GM18511 (cell line): Measurements from ENCODE around the gene MGA.
"Not testable (repeated sequence)": the region's sequence is repeated elsewhere in the genome, so short reads cannot be mapped to it uniquely, and the experiment has no call there.

ENCODE experiments used
- ATAC-seq: cut with Tn5 transposase; IDR thresholded peaks from one replicate; pipeline ENCODE4 v1.9.1; 2021; ENCODE audit warnings: mild to moderate bottlenecking, moderate library complexity; ENCODE audit not compliant: unreplicated experiment

The MGA gene

DNA sequence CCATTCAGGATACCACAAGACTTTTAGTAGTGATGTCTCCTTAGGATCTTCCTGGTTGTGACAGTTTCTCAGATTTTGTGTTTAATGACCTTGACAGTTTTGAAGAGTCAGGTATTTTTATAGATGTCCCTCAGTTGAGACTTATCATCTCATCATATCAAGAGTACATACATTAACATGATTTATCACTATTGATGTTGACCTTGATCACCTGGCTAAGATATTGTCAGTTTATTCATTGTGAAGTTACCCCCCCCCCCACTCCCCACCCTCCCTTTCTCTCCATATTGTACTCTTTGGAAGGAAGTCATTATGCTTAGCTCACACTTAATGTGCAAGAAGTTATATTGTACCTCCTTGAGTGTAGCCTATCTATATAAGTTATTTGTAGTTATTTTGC is 42.9 kb downstream of the MGA start:
- no peak for ATAC-seq

DNA sequence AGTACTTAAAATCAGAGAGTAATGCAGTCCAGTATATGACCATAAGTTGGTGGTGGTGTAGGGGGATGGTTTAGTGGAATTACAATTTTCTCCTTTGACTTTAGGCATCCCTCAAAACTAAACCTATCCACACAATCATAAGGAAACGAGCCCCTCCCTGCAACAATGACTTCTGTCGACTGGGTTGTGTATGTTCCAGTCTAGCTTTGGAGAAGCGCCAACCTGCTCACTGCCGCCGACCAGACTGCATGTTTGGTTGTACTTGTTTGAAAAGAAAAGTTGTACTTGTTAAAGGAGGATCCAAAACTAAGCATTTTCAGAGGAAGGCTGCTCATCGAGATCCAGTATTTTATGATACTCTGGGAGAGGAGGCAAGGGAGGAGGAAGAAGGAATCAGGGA is 52.8 kb downstream of the MGA start:
- ATAC-seq: no peak

- no peak for ATAC-seq
Measured at GRCh38 chr15:41714291-41714690, 54.1 kb downstream of the MGA start.

DNA sequence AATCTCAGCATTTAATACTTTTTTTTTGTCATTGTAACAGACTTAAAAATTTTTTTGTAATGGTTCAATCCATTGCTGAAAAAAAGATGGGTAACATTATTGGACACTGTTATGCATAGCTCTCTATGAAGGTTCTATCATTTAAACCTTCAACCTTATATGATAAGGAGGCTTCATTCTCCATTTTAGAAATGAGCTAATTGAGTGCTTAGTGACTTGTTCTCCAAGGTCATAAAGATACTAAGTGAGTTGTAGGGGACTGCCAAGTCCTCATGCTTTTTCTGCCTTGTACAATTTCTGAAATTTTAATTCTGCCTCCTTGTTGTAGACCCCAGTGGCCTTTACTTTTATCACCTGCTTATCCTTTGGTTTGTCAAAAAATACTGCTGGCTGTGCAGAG is 56.7 kb downstream of the MGA start:
- ATAC-seq: no peak

GRCh38 chr15:41727143-41727542 is 66.9 kb downstream of the MGA start:
- no peak for ATAC-seq

DNA sequence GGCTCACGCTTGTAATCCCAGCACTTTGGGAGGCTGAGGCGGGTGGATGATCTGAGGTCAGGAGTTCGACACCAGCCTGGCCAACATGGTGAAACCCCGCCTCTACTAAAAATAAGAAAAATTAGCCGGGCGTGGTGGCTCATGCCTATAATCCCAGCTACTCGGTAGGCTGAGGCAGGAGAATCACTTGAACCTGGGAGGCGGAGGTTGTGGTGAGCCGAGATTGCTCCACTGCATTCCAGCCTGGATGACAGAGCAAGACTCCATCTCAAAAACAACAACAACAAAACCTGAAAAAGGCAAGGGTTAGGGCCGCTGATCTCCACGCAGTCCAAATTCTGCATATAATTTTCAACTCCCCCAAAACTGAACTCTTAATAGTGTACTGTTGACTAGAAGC is 67.9 kb downstream of the MGA start:
- not testable (repeated sequence) for ATAC-seq

DNA sequence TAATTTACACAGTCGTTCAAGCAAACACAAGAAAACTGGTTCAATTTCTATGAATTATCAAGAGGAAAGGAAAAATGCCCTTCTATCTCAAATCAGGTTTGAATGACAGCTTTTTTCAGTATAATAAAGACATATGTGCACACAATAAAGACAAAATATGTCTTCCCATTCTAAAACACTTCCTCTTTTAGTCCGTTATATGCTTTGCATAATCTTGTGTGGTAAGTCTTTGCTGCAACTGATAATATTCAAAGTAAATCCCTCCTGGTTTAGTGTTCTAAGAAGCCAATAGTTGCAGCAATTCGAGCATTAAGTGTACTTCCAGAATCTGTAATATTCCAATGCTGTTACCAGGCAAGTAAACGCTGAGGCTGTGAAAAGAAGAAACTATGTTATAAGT is 70.3 kb downstream of the MGA start:
- no peak for ATAC-seq

DNA sequence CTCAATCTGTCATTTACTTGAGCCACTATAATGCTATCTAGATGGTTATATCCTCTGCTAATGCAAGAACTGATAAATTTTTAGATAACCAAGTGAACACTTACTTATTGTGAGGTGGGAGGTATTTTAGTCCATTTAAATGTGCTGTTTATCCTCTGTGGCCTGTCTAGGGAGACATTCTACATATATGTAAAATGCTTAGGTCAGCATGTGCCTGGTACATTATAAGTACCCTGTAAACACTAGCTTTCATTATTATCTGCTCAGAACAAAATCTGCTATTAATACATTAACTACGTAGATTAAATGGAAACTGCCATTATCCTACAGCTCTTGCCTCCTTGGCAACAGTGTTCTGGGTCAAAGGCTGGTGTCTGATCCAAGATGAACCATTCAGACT is 72.3 kb downstream of the MGA start:
- no peak for ATAC-seq

DNA sequence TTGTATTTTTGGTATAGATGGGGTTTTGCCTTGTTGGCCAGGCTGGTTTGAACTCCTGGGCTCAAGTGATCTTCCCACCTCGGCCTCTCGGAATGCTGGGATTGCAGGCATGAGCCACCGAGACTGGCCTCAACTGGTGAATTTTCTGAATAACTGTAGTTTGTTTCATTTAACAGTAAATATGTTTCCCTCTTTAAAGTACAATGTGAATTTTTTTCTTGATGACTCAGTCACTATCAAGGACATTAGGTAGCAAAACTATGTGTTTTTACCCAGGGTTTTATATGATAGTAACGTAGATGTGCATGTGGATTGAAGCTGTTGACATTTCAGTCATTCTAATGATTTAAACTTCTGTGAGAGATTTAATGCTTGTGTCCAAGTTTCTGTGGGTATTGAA is 73.9 kb downstream of the MGA start:
- ATAC-seq: no peak

DNA sequence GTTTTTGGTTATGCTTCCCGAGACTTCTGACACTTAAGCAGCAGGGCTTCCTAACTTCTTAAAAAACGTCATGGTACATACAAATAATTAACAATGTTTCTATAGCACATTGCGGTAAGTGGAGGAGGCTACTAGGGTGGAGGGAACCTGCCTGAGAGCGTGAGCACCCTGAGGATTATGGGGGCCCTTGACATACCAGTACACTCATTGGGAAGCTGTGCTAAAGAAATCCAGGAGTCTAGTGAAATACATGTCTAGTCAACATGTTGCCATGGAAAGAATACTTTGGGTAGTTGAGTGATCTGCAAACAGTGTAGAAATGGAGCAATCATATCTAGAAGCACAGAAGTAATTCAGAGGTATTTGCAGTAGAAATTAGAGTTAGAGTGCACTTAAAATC is 74.8 kb downstream of the MGA start:
- ATAC-seq: no peak

DNA sequence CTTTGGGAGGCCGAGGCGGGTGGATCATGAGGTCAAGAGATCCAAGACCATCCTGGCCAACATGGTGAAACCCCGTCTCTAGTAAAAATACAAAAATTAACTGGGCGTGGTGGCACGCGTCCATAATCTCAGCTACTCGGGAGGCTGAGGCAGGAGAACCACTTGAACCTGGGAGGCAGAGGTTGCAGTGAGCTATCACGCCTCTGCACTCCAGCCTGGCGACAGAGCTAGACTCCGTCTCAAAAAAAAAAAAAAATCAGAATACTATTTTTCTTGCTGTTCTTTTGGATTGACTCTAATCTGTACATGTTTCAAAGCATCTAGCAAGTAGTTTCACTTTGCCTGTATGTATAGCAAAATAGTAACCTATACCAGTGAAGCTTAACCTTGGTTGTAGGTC is 75.3 kb downstream of the MGA start:
- not testable (repeated sequence) for ATAC-seq

GRCh38 chr15:41746802-41747201 is 86.6 kb downstream of the MGA start:
- ATAC-seq: no peak

DNA sequence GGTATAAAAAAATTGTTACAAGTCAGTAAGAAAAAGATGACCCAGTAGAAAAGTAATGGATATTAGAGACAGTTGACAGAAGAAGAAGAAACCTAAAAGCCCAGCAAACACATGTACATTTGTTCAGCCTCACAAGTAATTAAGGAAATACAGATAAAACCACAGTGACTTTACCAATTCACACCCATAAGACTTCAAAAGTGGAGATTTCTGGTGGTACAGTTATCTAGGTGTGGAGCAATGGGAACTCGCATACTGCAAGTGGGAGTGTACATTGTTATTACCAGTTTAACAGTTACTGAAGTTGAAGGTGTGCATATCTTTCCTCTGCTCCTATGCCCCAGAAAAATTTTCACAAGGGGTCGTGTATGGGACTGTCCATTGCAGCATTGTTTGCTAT is 96.0 kb downstream of the MGA start:
- no peak for ATAC-seq

- ATAC-seq: no peak
Measured at GRCh38 chr15:41772720-41773331, 112.6 kb downstream of the MGA start.

- ATAC-seq: no peak
Measured at GRCh38 chr15:41773332-41773728, 113.1 kb downstream of the MGA start.

DNA sequence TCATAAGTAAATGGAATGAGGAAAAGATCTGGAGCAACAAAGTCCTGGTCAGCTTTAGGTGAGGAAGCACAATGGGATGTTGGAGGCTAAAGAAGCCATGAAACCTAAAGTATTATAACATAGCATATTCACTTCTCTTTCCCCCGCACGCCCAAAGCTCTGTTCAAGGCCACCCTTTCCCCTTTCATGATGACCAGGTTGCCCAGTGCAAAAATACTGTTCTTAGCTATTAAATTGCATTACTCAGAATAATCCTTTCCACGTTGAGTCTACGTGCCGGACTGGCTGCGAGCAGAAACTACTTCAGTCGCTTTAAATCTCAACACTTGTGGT is 113.5 kb downstream of the MGA start:
- ATAC-seq: no peak

DNA sequence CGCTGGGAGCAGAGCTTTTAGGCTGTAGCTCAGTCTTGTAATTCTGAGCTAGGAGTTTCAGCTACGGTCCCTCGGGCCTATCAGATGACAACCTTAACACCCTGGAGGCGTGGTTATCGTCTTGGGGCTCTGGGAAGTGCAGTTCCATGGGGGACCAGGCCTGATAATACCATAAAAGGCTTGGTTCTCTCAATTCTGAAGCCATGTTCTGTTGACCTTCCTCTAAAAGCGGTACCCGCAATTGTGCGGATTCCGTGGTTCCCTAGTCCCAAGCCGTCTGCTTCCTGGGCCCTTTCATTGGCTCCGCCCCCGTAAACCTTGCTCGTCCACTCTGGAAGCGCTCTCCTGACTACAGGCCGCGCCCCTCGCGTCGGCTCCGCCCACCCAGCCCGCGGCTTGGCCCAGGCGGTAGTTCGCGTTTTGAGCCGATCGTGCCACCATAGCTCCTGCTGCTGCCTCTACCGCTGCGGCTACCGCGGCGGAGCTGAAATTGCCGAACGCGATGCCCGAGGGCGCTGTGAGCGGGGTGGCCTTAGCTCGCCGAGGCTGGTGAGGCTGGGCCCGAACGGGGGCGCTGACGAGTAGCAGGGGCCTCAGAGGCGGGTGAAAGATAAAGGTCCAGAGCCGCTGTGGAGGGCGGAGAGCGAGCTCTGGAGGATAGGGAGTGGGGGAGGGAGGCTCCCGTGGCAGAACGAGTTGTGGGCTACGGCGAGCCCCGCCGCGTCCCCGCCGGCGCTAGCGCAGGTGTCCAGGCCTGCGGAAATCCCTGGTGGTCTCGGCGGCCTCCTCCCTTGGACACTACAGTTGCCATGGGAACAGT is 114.1 kb downstream of the MGA start, which contains the start of gene MAPKBP1:
MAPKBP1 (plus strand) TSS at position 423 of the 820 bp plus-strand sequence. CDS start 792 bp downstream, outside the sequence.
- peak; percentile 84 for ATAC-seq

- ATAC-seq: peak; percentile 12
Measured at GRCh38 chr15:41774882-41775417, 114.7 kb downstream of the MGA start.

GRCh38 chr15:41775651-41776050 is 115.4 kb downstream of the MGA start:
- ATAC-seq: no peak

GRCh38 chr15:41777421-41777973 is 117.3 kb downstream of the MGA start:
- no peak for ATAC-seq

GRCh38 chr15:41778521-41778920 is 118.3 kb downstream of the MGA start:
- no peak for ATAC-seq

- no peak for ATAC-seq
Measured at GRCh38 chr15:41779662-41780157, 119.5 kb downstream of the MGA start.
